ENCODE results near the gene METTL16. TPM values are rescaled to one million over a fixed set of nuclear protein-coding genes. Genes with fewer than 3 reads are reported as not detected.

The METTL16 gene
- total and polyA plus RNA-seq, 9 of the 15 experiments (the other 6 are each of a cell fraction or from before 2014, with no cell fraction given): 12.1 to 30.5 (median 19.8) TPM

DNA sequence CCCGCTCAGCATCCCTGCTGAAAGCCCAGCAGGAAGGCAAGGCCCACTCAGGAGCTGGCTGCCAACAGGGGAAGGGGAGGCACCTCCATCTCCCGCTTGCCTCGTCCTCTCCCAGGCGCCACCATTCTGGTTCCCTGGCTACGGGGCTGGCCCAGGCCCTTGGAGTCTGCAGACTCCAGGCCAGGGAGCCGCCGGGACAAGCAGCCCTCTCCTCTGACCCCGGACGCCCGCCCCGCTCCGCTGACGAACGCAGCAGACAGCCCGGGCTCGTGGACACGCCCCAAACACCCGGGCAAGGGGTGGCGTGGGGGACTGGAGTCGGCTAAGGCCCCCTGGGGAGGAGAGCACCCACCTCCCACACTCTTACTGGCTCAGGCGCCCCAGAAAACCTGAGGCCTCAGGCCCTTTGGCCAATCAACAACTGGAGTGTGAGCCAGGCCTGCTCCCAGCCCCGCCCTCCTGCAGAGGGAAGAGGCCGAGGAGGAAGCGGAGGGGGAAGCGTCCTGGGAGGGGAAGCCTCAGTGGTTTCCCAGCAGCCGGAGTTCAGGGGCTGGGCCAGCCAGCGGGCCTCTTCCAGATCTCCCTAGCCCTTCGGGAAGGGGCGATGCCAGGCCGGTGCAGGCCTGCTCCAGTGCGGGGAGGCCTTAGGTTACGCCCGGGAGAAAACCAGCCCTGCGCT lies 115.0 kb downstream of the METTL16 start (continued):
- TF ChIP-seq, protein P1, sequence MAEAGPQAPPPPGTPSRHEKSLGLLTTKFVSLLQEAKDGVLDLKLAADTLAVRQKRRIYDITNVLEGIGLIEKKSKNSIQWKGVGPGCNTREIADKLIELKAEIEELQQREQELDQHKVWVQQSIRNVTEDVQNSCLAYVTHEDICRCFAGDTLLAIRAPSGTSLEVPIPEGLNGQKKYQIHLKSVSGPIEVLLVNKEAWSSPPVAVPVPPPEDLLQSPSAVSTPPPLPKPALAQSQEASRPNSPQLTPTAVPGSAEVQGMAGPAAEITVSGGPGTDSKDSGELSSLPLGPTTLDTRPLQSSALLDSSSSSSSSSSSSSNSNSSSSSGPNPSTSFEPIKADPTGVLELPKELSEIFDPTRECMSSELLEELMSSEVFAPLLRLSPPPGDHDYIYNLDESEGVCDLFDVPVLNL (CRISPR knock-in tag; IDR thresholded peaks at IDR 0.05; ENCODE audit: low read depth): no peak
- TF ChIP-seq TAF9B (IDR thresholded peaks at IDR 0.05; ENCODE audit: partially characterized antibody) (no peak), PHB (CRISPR knock-in tag; IDR thresholded peaks at IDR 0.05) (no peak), ZNF134 (CRISPR knock-in tag; conservative IDR thresholded peaks at IDR 0.05) (no peak), KDM5B (IDR thresholded peaks at IDR 0.05; ENCODE audit: insufficient replicate concordance, low read depth, low read length) (no peak), TCF7 (IDR thresholded peaks at IDR 0.05; ENCODE audit: borderline replicate concordance) (no peak), HNRNPLL (IDR thresholded peaks at IDR 0.05; ENCODE audit: low read depth, low read length, poor library complexity, severe bottlenecking) (no peak), NR3C1 (CRISPR knock-in tag; IDR thresholded peaks at IDR 0.05) (no peak), ZNF444 (CRISPR knock-in tag; IDR thresholded peaks at IDR 0.05) (no peak), MCM5 (IDR thresholded peaks at IDR 0.05; ENCODE audit: low read depth) (no peak)
- TF ChIP-seq, protein P2, sequence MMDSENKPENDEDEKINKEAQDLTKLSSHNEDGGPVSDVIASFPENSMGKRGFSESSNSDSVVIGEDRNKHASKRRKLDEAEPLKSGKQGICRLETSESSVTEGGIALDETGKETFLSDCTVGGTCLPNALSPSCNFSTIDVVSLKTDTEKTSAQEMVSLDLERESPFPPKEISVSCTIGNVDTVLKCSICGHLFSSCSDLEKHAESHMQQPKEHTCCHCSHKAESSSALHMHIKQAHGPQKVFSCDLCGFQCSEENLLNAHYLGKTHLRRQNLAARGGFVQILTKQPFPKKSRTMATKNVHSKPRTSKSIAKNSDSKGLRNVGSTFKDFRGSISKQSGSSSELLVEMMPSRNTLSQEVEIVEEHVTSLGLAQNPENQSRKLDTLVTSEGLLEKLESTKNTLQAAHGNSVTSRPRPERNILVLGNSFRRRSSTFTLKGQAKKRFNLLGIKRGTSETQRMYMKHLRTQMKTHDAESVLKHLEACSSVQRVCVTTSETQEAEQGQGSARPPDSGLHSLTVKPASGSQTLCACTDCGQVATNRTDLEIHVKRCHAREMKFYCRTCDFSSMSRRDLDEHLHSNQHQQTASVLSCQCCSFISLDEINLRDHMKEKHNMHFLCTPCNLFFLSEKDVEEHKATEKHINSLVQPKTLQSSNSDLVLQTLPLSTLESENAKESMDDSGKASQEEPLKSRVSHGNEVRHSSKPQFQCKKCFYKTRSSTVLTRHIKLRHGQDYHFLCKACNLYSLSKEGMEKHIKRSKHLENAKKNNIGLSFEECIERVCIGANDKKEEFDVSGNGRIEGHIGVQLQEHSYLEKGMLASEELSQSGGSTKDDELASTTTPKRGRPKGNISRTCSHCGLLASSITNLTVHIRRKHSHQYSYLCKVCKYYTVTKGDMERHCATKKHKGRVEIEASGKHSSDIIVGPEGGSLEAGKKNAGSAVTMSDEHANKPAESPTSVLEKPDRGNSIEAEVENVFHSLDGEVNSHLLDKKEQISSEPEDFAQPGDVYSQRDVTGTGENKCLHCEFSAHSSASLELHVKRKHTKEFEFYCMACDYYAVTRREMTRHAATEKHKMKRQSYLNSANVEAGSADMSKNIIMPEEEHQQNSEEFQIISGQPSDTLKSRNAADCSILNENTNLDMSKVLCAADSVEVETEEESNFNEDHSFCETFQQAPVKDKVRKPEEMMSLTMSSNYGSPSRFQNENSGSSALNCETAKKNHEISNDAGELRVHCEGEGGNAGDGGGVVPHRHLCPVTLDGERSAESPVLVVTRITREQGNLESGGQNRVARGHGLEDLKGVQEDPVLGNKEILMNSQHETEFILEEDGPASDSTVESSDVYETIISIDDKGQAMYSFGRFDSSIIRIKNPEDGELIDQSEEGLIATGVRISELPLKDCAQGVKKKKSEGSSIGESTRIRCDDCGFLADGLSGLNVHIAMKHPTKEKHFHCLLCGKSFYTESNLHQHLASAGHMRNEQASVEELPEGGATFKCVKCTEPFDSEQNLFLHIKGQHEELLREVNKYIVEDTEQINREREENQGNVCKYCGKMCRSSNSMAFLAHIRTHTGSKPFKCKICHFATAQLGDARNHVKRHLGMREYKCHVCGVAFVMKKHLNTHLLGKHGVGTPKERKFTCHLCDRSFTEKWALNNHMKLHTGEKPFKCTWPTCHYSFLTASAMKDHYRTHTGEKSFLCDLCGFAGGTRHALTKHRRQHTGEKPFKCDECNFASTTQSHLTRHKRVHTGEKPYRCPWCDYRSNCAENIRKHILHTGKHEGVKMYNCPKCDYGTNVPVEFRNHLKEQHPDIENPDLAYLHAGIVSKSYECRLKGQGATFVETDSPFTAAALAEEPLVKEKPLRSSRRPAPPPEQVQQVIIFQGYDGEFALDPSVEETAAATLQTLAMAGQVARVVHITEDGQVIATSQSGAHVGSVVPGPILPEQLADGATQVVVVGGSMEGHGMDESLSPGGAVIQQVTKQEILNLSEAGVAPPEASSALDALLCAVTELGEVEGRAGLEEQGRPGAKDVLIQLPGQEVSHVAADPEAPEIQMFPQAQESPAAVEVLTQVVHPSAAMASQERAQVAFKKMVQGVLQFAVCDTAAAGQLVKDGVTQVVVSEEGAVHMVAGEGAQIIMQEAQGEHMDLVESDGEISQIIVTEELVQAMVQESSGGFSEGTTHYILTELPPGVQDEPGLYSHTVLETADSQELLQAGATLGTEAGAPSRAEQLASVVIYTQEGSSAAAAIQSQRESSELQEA (IDR thresholded peaks at IDR 0.05; ENCODE audit: low read depth): no peak
- TF ChIP-seq, protein P3, sequence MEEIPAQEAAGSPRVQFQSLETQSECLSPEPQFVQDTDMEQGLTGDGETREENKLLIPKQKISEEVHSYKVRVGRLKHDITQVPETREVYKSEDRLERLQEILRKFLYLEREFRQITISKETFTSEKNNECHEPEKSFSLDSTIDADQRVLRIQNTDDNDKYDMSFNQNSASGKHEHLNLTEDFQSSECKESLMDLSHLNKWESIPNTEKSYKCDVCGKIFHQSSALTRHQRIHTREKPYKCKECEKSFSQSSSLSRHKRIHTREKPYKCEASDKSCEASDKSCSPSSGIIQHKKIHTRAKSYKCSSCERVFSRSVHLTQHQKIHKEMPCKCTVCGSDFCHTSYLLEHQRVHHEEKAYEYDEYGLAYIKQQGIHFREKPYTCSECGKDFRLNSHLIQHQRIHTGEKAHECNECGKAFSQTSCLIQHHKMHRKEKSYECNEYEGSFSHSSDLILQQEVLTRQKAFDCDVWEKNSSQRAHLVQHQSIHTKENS (CRISPR knock-in tag; IDR thresholded peaks at IDR 0.05): no peak
- TF ChIP-seq, protein P4, sequence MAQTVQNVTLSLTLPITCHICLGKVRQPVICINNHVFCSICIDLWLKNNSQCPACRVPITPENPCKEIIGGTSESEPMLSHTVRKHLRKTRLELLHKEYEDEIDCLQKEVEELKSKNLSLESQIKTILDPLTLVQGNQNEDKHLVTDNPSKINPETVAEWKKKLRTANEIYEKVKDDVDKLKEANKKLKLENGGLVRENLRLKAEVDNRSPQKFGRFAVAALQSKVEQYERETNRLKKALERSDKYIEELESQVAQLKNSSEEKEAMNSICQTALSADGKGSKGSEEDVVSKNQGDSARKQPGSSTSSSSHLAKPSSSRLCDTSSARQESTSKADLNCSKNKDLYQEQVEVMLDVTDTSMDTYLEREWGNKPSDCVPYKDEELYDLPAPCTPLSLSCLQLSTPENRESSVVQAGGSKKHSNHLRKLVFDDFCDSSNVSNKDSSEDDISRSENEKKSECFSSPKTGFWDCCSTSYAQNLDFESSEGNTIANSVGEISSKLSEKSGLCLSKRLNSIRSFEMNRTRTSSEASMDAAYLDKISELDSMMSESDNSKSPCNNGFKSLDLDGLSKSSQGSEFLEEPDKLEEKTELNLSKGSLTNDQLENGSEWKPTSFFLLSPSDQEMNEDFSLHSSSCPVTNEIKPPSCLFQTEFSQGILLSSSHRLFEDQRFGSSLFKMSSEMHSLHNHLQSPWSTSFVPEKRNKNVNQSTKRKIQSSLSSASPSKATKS (CRISPR knock-in tag; IDR thresholded peaks at IDR 0.05): no peak
- TF ChIP-seq, protein P5, sequence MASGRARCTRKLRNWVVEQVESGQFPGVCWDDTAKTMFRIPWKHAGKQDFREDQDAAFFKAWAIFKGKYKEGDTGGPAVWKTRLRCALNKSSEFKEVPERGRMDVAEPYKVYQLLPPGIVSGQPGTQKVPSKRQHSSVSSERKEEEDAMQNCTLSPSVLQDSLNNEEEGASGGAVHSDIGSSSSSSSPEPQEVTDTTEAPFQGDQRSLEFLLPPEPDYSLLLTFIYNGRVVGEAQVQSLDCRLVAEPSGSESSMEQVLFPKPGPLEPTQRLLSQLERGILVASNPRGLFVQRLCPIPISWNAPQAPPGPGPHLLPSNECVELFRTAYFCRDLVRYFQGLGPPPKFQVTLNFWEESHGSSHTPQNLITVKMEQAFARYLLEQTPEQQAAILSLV (tag; IDR thresholded peaks at IDR 0.05): no peak

Measured in K562 (cell line).